Neural crest cell (in vitro differentiated cells): ENCODE measurements around the gene FAM162B. TPM values are rescaled to one million over a fixed set of nuclear protein-coding genes. Genes with fewer than 3 reads are reported as not detected.
"Not testable (repeated sequence)": the region's sequence is repeated elsewhere in the genome, so short reads cannot be mapped to it uniquely, and the experiment has no call there.

Source experiments
- DNase-seq: peaks from one replicate; pipeline ENCODE4 v3.0.0; 2021; ENCODE audit warnings: low read depth, mixed read lengths, low spot score
- H3K27ac Mint-ChIP-seq: one replicate; pipeline ENCODE4 v1.8.0; 2021; ENCODE audit warnings: mild to moderate bottlenecking, mixed read lengths; ENCODE audit not compliant: unreplicated experiment
- H3K27me3 Mint-ChIP-seq: 2 replicates; pipeline ENCODE4 v1.8.0; 2021; ENCODE audit warnings: low read depth, mild to moderate bottlenecking, mixed read lengths
- H3K36me3 Mint-ChIP-seq: 2 replicates; pipeline ENCODE4 v1.8.0; 2021; ENCODE audit warnings: low read depth, mild to moderate bottlenecking, mixed read lengths
- H3K4me1 Mint-ChIP-seq: 2 replicates; pipeline ENCODE4 v1.8.0; 2021; ENCODE audit warnings: mixed read lengths
- H3K4me3 Mint-ChIP-seq: one replicate; pipeline ENCODE4 v1.8.0; 2021; ENCODE audit warnings: mild to moderate bottlenecking, mixed read lengths
- H3K9me3 Mint-ChIP-seq: 2 replicates; pipeline ENCODE4 v1.8.0; 2021; ENCODE audit warnings: mixed read lengths
- CTCF ChIP-seq: fragments of 200-600 bp; sonication (generic); conservative IDR thresholded peaks from 2 replicates; pipeline ENCODE4 v1.5.0; 2021; ENCODE audit warnings: antibody characterized with exemption, mild to moderate bottlenecking
- total RNA-seq: library from RNA; stranded (reverse); gene quantifications from 2 replicates; pipeline ENCODE4 v1.2.1, GENCODE V29; 2021

Gene FAM162B
- total RNA-seq, 1 donor from 2014 or later, result 1.9 TPM

GRCh38 chr6:116730513-116730912 lies 35.0 kb downstream of the FAM162B start:
- H3K36me3 Mint-ChIP-seq, result peaks cover 8% of the 10 kb centered on the region
- no peak overlapping the region for H3K27ac Mint-ChIP-seq
- H3K4me1 Mint-ChIP-seq, result no peaks in the 10 kb centered on the region
- TF ChIP-seq CTCF, result no peak
- peaks cover 2% of the 10 kb centered on the region for H3K9me3 Mint-ChIP-seq
- no peak for DNase-seq
- no peak overlapping the region for H3K4me3 Mint-ChIP-seq
- no peaks in the 10 kb centered on the region for H3K27me3 Mint-ChIP-seq

GRCh38 chr6:116726947-116727346 lies 38.6 kb downstream of the FAM162B start:
- Mint-ChIP-seq H3K4me1 (no peaks in the 10 kb centered on the region), H3K27me3 (no peaks in the 10 kb centered on the region), H3K4me3 (no peak overlapping the region), H3K36me3 (peaks cover 8% of the 10 kb centered on the region), H3K27ac (no peak overlapping the region), H3K9me3 (no peaks in the 10 kb centered on the region)
- TF ChIP-seq CTCF, result no peak
- no peak for DNase-seq

DNA sequence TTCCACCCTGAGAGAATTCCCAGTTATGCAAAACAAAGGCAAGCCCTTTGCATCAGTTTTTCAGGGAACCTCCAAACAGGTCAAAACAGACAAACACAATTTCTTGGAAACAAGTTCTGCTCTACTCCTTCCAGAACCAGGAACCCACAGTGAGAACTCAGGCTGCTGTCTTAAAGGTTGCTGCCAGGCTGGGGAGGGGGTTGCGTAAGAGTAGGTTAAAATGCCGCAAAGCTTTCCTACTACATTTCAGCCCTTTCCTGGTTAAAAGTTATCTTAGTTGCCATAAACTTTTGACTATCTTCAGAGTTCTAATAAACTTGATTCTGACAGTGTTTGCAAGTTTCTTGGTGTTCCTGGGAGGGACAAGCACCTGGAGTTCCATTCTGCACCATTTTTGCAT lies 50.8 kb downstream of the FAM162B start:
- no peak for DNase-seq
- no peak for TF ChIP-seq CTCF
- H3K4me1 Mint-ChIP-seq, result no peaks in the 10 kb centered on the region
- H3K27ac Mint-ChIP-seq, result no peak overlapping the region
- H3K4me3 Mint-ChIP-seq, result no peak overlapping the region
- peaks cover 5% of the 10 kb centered on the region for H3K9me3 Mint-ChIP-seq
- no peaks in the 10 kb centered on the region for H3K27me3 Mint-ChIP-seq
- peaks cover 50% of the 10 kb centered on the region for H3K36me3 Mint-ChIP-seq

- H3K4me3 Mint-ChIP-seq, result no peak overlapping the region
- no peaks in the 10 kb centered on the region for H3K4me1 Mint-ChIP-seq
- H3K27me3 Mint-ChIP-seq, result no peaks in the 10 kb centered on the region
- no peak overlapping the region for H3K27ac Mint-ChIP-seq
- peaks cover 50% of the 10 kb centered on the region for H3K36me3 Mint-ChIP-seq
- no peak for TF ChIP-seq CTCF
- H3K9me3 Mint-ChIP-seq, result peaks cover 5% of the 10 kb centered on the region
- DNase-seq, result no peak
Observed at GRCh38 chr6:116714296-116714695, 51.2 kb downstream of the FAM162B start.

- H3K27ac Mint-ChIP-seq, result no peak overlapping the region
- peaks cover 3% of the 10 kb centered on the region for H3K36me3 Mint-ChIP-seq
- no peak for TF ChIP-seq CTCF
- H3K4me1 Mint-ChIP-seq, result no peaks in the 10 kb centered on the region
- no peaks in the 10 kb centered on the region for H3K27me3 Mint-ChIP-seq
- no peak for DNase-seq
- no peak overlapping the region for H3K4me3 Mint-ChIP-seq
- no peaks in the 10 kb centered on the region for H3K9me3 Mint-ChIP-seq
Observed at GRCh38 chr6:116705917-116706316, 59.6 kb downstream of the FAM162B start.

- not testable (repeated sequence) for DNase-seq, H3K36me3 Mint-ChIP-seq, H3K4me3 Mint-ChIP-seq, H3K4me1 Mint-ChIP-seq, H3K27me3 Mint-ChIP-seq, H3K27ac Mint-ChIP-seq, H3K9me3 Mint-ChIP-seq
Observed at GRCh38 chr6:116703888-116704287, 61.6 kb downstream of the FAM162B start.

Other genes starting within 250 kb of the FAM162B start
- gene TRAPPC3L, start 220.0 kb downstream of the FAM162B start, total RNA-seq, result not detected in 2 replicates
- gene CALHM4, start 212.0 kb downstream of the FAM162B start, total RNA-seq, result not detected in 2 replicates
- gene RWDD1, start 194.2 kb downstream of the FAM162B start, total RNA-seq, result 49.6 and 49.9 TPM in 2 replicates
- gene RSPH4A, start 149.2 kb downstream of the FAM162B start, total RNA-seq, result 2.2 and 2.4 TPM in 2 replicates
- gene ZUP1, start 97.0 kb downstream of the FAM162B start, total RNA-seq, result 14.0 and 14.9 TPM in 2 replicates
- 10.8 and 13.3 TPM in 2 replicates for gene KPNA5, start 84.5 kb downstream of the FAM162B start, total RNA-seq
- not detected in 2 replicates for gene GPRC6A, start 63.4 kb upstream of the FAM162B start, total RNA-seq
- gene RFX6, start 111.5 kb upstream of the FAM162B start, total RNA-seq, result not detected in 2 replicates